ENCODE measurements around the gene CGB1.
"Not testable (repeated sequence)": the region's sequence is repeated elsewhere in the genome, so short reads cannot be mapped to it uniquely, and the experiment has no call there.

The CGB1 gene

GRCh38 chr19:49057636-49058234 is 21.0 kb upstream of the CGB1 start, which contains the start of gene CGB7:
CGB7 (minus strand) TSS chr19:49057749; CDS start chr19:49055375, 2,374 bp downstream.
- DNase-seq, result no peak

GRCh38 chr19:49056902-49057596 is 20.4 kb upstream of the CGB1 start:
- not testable (repeated sequence) for DNase-seq

DNA sequence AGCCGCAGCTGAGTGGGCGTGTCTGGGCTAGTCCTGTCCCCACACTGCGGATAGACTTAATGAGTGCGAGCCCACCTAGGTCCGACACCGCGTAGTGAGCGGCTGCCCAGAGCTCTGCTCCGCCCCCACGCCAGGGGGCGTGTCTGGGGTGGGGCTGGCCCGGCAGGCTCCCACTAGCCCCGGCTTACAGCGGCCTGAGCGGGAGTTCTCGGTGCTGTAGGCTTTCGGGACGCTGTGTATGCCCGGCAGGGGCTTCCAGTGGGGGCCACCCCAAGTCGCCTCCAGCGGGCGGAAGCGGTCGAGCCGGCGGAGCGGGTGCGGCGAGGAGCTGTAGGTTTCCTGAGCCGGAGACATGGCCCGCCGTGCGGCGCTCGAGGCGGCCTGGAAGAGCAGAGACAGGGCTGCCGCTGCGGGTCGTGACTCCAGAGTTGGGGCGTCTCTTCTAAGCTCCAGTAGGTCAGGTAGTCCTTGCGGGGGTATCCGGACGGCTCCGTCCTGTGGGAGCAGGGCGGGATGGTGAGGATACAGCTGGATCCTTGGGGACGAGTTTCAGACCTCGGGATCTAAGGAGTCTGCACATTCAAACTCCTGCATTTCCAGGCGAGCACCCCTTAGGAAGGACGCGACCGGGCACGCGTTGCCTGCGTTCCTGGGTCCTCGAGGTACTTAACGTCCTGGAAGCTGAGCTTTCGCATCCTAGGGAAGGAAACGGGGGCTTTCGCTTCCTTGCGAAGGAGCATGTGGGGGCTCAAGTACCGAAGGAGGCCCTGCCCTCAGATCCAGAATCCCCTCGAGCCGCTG is 19.6 kb upstream of the CGB1 start:
- DNase-seq, result no peak

DNA sequence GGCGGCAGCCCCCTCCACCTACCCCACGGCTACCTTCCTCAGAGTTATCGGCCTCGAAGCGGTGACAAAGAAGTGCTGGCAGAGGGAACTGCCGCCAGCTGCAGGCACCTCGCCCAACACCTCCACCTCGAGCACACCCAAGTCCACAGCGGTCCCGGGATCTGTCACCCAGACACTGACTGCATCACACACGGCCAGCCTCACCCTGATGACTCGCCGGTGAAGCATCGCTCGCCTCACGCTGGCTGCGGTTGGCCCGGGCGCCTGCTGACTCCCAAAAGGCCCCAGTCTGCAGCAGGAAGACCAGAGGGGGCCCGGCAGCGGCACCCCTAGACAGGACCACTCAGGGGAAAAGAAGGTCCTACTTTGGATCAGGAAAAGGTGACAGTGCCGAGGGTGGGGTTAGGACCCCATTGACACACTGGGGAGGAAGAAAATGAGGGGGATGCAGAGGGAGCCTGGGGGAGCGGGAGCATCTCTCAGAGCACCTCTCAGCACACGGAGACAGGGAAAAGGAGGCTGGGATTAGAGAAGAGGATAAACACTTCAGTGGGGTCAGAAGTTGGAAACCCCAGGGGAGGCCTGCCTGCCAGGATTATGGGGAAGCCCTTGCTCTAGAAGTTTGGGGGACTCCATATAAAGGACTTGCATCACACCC is 13.8 kb upstream of the CGB1 start:
- DNase-seq, result not testable (repeated sequence)

DNA sequence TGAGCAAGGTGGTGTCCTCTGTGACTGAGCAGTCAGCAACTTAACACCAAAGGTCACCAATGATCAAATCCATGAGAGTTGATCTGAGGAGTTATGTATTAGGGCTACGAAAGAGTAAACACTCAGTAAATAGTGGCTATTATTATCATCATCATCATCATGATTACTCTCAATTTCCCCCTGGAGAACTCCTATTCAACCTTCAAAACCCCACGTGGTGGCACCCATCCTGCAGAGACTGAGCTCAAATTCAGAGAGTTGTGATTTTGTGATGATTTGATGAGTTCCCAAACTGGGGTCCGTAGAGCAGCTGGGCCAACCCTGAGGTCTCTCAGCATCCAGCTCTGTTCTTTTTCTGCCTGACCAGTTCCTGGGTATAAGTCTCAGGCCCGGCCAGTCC is 13.1 kb upstream of the CGB1 start:
- not testable (repeated sequence) for DNase-seq

DNA sequence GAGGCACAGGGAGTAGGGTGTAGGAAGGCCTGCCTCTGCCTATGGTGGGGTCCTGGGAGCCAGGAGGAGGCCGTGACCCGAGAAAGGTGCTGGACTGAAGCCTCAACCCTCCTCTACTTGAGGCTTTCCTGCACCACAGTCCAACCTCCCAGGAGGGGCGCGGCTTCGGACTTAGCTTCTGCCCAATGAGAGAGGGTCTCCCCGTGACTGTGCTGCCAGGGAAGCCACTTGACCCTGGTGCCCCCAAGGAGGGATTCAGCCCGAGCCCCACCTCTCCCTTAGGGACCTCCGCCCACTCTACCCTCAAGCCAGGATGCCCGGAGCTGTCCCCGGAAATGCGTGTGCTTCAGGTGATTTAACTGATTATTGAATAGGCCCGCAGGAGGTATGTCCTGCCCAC is 12.3 kb upstream of the CGB1 start, which contains the start of gene CGB8:
Gene CGB8 (minus strand): TSS at position 101 of the 400 bp plus-strand sequence. CDS start 372 bp downstream, outside the sequence.
- DNase-seq, result not testable (repeated sequence)

DNA sequence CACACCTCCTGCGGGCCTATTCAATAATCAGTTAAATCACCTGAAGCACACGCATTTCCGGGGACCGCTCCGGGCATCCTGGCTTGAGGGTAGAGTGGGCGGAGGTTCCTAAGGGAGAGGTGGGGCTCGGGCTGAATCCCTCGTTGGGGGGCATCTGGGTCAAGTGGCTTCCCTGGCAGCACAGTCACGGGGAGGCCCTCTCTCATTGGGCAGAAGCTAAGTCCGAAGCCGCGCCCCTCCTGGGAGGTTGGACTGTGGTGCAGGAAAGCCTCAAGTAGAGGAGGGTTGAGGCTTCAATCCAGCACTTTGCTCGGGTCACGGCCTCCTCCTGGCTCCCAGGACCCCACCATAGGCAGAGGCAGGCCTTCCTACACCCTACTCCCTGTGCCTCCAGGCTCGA is 6.9 kb upstream of the CGB1 start, which contains the start of gene CGB5:
Gene CGB5 (plus strand): TSS at position 301 of the 400 bp plus-strand sequence. CDS start 362 bp downstream, outside the sequence.
- DNase-seq, result not testable (repeated sequence)

- DNase-seq, result not testable (repeated sequence)
Measured at GRCh38 chr19:49042666-49043065, 6.0 kb upstream of the CGB1 start.

DNA sequence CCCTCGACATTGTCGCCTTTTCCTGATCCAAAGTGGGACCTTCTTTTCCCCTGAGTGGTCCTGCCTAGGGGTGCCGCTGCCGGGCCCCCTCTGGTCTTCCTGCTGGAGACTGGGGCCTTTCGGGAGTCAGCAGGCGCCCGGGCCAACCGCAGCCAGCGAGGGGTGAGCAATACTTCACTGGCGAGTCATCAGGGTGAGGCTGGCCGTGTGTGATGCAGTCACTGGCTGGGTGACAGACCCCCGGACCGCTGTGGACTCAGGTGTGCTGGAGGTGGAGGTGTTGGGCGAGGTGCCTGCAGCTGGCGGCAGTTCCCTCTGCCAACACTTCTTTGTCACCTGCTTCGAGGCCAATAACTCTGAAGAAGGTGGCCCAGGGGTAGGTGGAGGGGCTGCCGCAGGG is 5.5 kb upstream of the CGB1 start:
- no peak for DNase-seq

GRCh38 chr19:49039736-49040135 is 3.0 kb upstream of the CGB1 start:
- not testable (repeated sequence) for DNase-seq

DNA sequence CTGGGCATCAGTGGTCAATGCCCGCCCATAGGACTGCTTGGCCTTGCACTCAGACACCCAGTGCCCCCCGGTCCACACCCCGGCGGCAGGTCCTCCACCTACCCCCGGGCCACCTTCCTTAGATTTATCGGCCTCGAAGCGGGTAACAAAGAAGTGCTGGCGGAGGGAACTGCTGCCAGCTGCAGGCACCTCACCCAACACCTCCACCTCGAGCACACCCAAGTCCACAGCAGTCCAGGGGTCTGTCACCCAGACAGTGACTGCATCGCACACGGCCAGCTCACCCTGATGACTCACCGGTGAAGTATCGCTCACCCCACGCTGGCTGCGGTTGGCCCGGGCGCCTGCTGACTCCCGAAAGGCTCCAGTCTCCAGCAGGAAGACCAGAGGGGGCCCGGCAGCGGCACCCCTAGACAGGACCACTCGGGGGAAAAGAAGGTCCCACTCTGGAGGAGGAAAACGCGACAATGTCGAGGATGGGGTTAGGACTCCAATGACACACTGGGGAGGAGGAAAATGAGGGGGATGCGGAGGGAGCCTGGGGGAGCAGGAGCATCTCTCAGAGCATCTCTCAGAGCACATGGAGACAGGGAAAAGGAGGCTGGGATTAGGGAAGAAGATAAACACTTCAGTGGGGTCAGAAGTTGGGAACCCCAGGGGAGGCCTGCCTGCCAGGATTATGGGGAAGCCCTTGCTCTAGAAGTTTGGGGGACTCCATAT is 2.0 kb upstream of the CGB1 start:
- DNase-seq, result not testable (repeated sequence)

DNA sequence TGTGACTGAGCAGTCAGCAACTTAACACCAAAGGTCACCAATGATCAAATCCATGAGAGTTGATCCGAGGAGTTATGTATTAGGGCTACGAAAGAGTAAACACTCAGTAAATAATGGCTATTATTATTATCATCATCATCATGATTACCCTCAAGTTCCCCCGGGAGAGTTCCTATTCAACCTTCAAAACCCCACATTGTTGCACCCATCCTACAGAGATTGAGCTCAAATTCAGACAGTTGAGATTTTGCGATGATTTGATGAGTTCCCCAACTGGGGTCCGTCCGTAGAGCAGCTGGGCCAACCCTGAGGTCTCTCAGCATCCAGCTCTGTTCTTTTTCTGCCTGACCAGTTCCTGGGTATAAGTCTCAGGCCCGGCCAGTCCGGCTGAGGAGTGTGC is 1.4 kb upstream of the CGB1 start:
- not testable (repeated sequence) for DNase-seq

- DNase-seq, result peak; percentile 88
Measured at GRCh38 chr19:49031642-49032301, 4.9 kb downstream of the CGB1 start, which contains the start of gene CGB2. CGB2 (plus strand) TSS chr19:49031890; CDS start chr19:49032096, 206 bp downstream.

DNA sequence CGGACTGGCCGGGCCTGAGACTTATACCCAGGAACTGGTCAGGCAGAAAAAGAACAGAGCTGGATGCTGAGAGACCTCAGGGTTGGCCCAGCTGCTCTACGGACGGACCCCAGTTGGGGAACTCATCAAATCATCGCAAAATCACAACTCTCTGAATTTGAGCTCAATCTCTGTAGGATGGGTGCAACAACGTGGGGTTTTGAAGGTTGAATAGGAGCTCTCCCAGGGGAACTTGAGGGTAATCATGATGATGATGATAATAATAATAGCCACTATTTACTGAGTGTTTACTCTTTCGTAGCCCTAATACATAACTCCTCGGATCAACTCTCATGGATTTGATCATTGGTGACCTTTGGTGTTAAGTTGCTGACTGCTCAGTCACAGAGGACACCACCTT is 6.4 kb downstream of the CGB1 start:
- DNase-seq, result not testable (repeated sequence)

GRCh38 chr19:49029749-49030148 is 6.9 kb downstream of the CGB1 start:
- DNase-seq, result not testable (repeated sequence)

- not testable (repeated sequence) for DNase-seq
Measured at GRCh38 chr19:49028686-49029085, 8.0 kb downstream of the CGB1 start.

DNA sequence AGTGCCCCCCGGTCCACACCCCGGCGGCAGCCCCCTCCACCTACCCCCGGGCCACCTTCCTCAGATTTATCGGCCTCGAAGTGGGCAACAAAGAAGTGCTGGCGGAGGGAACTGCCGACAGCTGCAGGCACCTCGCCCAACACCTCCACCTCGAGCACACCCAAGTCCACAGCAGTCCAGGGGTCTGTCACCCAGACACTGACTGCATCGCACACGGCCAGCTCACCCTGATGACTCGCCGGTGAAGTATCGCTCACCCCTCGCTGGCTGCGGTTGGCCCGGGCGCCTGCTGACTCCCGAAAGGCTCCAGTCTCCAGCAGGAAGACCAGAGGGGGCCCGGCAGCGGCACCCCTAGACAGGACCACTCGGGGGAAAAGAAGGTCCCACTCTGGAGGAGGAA is 11.1 kb downstream of the CGB1 start:
- DNase-seq, result not testable (repeated sequence)

DNA sequence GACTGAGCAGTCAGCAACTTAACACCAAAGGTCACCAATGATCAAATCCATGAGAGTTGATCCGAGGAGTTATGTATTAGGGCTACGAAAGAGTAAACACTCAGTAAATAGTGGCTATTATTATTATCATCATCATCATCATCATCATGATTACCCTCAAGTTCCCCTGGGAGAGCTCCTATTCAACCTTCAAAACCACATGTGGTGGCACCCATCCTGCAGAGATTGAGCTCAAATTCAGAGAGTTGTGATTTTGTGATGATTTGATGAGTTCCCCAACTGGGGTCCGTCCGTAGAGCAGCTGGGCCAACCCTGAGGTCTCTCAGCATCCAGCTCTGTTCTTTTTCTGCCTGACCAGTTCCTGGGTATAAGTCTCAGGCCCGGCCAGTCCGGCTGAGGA is 11.6 kb downstream of the CGB1 start:
- DNase-seq, result not testable (repeated sequence)

- DNase-seq, result not testable (repeated sequence)
Measured at GRCh38 chr19:49024233-49024632, 12.5 kb downstream of the CGB1 start, which contains the start of gene CGB3. CGB3 (minus strand) TSS chr19:49024333; CDS start chr19:49023971, 362 bp downstream.

GRCh38 chr19:49022116-49022515 is 14.6 kb downstream of the CGB1 start:
- DNase-seq, result no peak
